HFFc6 (cell line): ENCODE data around the gene WDSUB1. TPM values are rescaled to one million over a fixed set of nuclear protein-coding genes. Genes with fewer than 3 reads are reported as not detected.

Source experiments
- DNase-seq: peaks from one replicate; pipeline ENCODE4 v3.0.0-alpha.2; 2018
- H3K27ac Mint-ChIP-seq: 2 replicates; pipeline ENCODE4 v1.8.0; 2020; ENCODE audit warnings: mild to moderate bottlenecking, mixed read lengths
- H3K27me3 Mint-ChIP-seq: 2 replicates; pipeline ENCODE4 v1.8.0; 2021; ENCODE audit warnings: mild to moderate bottlenecking, moderate library complexity, mixed read lengths; ENCODE audit not compliant: insufficient read depth
- H3K36me3 Mint-ChIP-seq: 2 replicates; pipeline ENCODE4 v1.8.0; 2021; ENCODE audit warnings: low read depth, mixed read lengths
- H3K4me1 Mint-ChIP-seq: 2 replicates; pipeline ENCODE4 v1.8.0; 2020; ENCODE audit warnings: low read depth, mixed read lengths
- H3K4me3 Mint-ChIP-seq: 2 replicates; pipeline ENCODE4 v1.8.0; 2020; ENCODE audit warnings: mild to moderate bottlenecking, moderate library complexity, mixed read lengths
- H3K9me3 Mint-ChIP-seq: 2 replicates; pipeline ENCODE4 v1.8.0; 2020; ENCODE audit warnings: mild to moderate bottlenecking, mixed read lengths
- total RNA-seq, 6 experiments: library from RNA; stranded (reverse); fragmentation: NEBNext Ultra II Directional; extraction: Animal tissue kit (Norgen Biotek cat#: 25700); gene quantifications; 2 replicates in 1 of 6; 3 replicates in 5 of 6; pipeline ENCODE4 v1.2.3, GENCODE V29; 2021
- TF ChIP-seq, protein P1 (sequence below): fragments of 200-600 bp; sonication (generic); IDR thresholded peaks from 2 replicates; pipeline ENCODE4 v1.5.0; 2021; ENCODE audit warnings: antibody characterized with exemption, mild to moderate bottlenecking

The WDSUB1 gene
- total RNA-seq, 6 experiments from 2014 or later = 6.1 to 8.9 (median 7.0) TPM

DNA sequence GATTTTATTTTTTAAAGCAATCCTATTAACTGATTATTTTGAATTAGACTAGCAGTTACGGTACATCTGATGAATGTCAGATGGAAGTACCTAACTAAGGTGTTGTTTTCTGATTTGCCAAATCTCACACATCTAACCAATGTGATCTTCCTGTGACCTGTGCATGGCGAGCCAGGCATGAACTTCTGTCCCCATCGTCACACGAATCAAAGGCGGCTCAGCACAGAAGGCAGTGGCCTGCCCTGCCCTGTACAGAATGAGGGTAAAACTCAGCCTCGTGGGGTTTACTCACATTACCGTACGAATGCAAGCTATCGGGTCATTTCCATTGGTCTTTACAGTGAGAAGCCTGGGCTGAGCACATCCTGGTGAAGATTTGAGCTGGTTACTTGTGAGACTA lies 87.3 kb downstream of the WDSUB1 start:
- DNase-seq = no peak
- H3K27me3 Mint-ChIP-seq = no peaks in the 10 kb centered on the region
- peaks cover 38% of the 10 kb centered on the region for H3K4me1 Mint-ChIP-seq
- no peak overlapping the region for H3K4me3 Mint-ChIP-seq
- no peaks in the 10 kb centered on the region for H3K9me3 Mint-ChIP-seq
- H3K27ac Mint-ChIP-seq = no peak overlapping the region
- H3K36me3 Mint-ChIP-seq = peaks cover 25% of the 10 kb centered on the region
- TF ChIP-seq, protein P1, sequence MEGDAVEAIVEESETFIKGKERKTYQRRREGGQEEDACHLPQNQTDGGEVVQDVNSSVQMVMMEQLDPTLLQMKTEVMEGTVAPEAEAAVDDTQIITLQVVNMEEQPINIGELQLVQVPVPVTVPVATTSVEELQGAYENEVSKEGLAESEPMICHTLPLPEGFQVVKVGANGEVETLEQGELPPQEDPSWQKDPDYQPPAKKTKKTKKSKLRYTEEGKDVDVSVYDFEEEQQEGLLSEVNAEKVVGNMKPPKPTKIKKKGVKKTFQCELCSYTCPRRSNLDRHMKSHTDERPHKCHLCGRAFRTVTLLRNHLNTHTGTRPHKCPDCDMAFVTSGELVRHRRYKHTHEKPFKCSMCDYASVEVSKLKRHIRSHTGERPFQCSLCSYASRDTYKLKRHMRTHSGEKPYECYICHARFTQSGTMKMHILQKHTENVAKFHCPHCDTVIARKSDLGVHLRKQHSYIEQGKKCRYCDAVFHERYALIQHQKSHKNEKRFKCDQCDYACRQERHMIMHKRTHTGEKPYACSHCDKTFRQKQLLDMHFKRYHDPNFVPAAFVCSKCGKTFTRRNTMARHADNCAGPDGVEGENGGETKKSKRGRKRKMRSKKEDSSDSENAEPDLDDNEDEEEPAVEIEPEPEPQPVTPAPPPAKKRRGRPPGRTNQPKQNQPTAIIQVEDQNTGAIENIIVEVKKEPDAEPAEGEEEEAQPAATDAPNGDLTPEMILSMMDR = no peak

DNA sequence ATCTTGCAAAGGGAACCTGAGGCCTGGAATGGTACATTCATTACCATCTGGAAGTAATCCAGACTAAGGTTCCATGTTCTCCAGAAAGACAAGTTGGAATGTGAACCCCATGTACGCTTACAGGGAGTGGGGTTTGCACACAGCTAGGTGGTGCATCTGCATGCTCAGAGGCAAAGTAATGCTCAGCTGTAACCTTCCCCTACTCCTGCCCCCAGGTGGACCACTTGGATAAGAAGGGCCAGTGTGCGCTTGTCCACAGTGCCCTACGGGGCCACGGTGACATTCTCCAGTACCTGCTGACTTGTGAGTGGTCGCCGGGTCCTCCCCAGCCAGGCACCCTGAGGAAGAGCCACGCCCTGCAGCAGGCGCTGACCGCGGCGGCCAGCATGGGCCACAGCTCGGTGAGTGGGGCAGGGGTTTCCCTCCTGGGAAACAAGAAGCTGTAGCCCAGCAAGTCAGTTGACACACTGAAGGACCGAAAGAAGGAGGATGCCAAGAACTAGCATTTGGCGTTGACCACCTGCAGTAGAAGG lies 90.0 kb downstream of the WDSUB1 start:
- Mint-ChIP-seq H3K4me3 (no peak overlapping the region), H3K36me3 (peaks cover 28% of the 10 kb centered on the region), H3K4me1 (peaks cover 20% of the 10 kb centered on the region), H3K9me3 (no peaks in the 10 kb centered on the region), H3K27ac (no peak overlapping the region), H3K27me3 (no peaks in the 10 kb centered on the region)
- TF ChIP-seq, protein P1 = no peak
- no peak for DNase-seq

DNA sequence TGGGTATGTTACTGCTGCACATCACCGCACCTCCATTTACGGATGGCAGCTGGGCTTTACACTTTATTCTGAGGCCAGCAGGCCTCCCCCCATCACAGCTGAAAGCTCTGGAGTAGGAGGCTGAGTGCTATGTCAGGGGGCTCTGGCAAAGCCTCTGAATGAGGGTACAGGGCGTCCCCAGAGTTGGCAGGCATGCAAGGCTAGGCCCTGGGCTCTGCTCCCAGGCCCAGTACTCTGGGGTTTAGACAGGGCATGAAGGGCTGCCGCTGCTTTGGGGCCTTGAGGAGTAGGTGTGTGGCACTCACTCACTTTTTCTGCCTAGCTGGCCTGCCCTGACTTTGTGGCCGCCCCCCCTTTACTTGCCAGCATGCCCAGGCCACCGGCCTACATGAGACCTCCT lies 90.8 kb downstream of the WDSUB1 start:
- H3K36me3 Mint-ChIP-seq = peaks cover 27% of the 10 kb centered on the region
- H3K4me1 Mint-ChIP-seq = peaks cover 12% of the 10 kb centered on the region
- no peak for DNase-seq
- H3K4me3 Mint-ChIP-seq = no peak overlapping the region
- H3K9me3 Mint-ChIP-seq = no peaks in the 10 kb centered on the region
- TF ChIP-seq, protein P1 = no peak
- no peak overlapping the region for H3K27ac Mint-ChIP-seq
- H3K27me3 Mint-ChIP-seq = no peaks in the 10 kb centered on the region

DNA sequence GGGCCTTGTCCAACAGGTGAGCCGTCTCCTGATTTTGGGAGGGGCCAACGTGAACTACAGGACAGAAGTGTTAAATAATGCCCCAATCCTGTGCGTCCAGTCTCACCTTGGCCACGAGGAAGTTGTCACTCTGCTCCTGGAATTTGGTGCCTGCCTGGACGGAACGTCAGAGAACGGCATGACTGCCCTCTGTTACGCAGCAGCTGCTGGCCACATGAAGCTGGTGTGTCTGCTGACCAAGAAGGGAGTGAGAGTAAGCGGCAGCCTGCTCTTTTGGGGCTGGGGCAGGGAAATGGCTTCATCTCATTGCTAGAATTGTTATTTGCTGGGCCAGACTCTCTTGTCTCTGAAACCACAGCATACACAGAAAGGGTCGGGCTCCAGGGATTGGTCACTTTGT lies 92.3 kb downstream of the WDSUB1 start:
- no peak for DNase-seq
- Mint-ChIP-seq H3K36me3 (peaks cover 16% of the 10 kb centered on the region), H3K27me3 (no peaks in the 10 kb centered on the region), H3K4me3 (no peak overlapping the region), H3K4me1 (no peaks in the 10 kb centered on the region), H3K27ac (no peak overlapping the region), H3K9me3 (no peaks in the 10 kb centered on the region)
- TF ChIP-seq, protein P1 = no peak

DNA sequence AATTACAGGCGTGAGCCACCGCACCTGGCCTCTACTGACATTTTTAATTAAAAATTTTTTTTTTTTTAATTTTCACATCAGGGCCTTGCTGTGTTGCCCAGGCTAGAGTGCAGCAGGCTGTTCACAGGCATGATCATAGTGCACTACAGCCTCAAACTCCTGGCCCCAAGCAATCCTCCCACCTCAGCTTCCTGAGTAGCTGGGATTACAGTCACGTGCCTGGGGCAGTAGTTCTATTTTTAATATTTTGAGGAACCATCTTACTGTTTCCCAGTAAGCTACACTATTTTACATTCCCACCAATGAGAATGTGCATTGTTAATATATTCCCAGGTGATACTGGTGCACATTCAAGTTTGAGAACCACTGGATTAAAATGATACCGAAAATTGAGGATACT lies 92.7 kb downstream of the WDSUB1 start:
- H3K27me3 Mint-ChIP-seq = no peaks in the 10 kb centered on the region
- no peaks in the 10 kb centered on the region for H3K9me3 Mint-ChIP-seq
- TF ChIP-seq, protein P1 = no peak
- H3K4me3 Mint-ChIP-seq = no peak overlapping the region
- H3K4me1 Mint-ChIP-seq = no peaks in the 10 kb centered on the region
- no peak overlapping the region for H3K27ac Mint-ChIP-seq
- peaks cover 19% of the 10 kb centered on the region for H3K36me3 Mint-ChIP-seq
- no peak for DNase-seq
